GM10248 (cell line): Measurements from ENCODE around the gene AAR2.

Source experiments
- CTCF ChIA-PET: fragments of 300-600 bp; sonication (Branson Sonifier 250); formaldehyde crosslinking; extraction: SDS; loops from one replicate; lab custom pipeline; 2021; ENCODE audit warnings: antibody characterized with exemption; lab: Yijun Ruan, JAX
- POLR2A ChIA-PET: fragments of 350-650 bp; sonication (Branson Sonifier 250); formaldehyde crosslinking; extraction: SDS; loops from one replicate; lab custom pipeline; 2020; ENCODE audit warnings: antibody characterized with exemption; lab: Yijun Ruan, JAX
- DNase-seq: peaks from one replicate; pipeline ENCODE4 v3.0.0; 2012; ENCODE audit errors: extremely low spot score
- TF ChIP-seq, protein P1 (sequence below): IDR thresholded peaks from 2 replicates; pipeline ENCODE4 v1.5.1; 2012; ENCODE audit warnings: mild to moderate bottlenecking, low read depth; ENCODE audit errors: extremely low read depth, missing control alignments, control extremely low read depth

Gene AAR2

DNA sequence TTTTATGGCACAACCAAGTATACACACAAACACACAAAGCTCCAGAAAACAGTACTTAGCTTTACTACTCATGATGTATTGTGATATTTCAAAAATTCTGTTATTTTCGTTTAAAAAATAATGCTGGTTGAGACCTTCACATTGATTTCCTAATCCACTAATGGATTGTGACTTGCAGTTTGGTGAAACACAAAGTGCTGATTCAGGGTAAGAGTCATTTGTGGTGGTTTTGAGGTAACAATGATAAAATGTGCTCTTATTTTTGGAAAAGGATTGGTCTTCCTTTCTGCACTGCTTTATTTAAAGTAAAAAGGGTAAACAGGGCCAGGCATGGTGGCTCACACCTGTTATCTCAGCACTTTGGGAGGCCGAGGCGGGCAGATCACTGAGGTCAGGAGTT is 1.9 kb downstream of the AAR2 start:
- POLR2A ChIA-PET = no interaction called here

DNA sequence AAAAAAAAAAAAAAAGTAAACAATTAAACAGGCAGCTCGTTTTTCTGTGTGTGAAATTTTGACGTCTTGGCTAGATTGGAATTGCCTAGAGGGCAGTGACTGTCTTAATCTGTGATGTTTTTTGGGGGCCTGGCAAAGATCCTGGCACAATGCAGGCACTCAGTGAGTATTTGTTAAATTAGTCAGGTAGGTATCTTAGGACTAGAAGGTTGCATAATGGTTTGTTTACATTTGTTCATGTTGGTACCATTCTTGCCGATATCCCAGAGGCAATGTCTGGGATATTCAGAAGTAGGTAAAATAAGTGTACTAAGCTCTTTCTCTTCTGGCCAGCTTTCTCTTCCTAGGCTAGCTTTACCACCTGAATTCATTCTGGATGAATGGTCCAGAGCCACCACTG is 2.5 kb downstream of the AAR2 start:
- ChIA-PET POLR2A (no interaction called here), CTCF (interaction anchor here (1.5 to 4.6 kb wide), 3 partner anchors 12 to 200 kb away, joined by 3 to 17 read pairs (median 11); no protein-coding TSS in a partner anchor)
- DNase-seq = no peak
- TF ChIP-seq, protein P1, sequence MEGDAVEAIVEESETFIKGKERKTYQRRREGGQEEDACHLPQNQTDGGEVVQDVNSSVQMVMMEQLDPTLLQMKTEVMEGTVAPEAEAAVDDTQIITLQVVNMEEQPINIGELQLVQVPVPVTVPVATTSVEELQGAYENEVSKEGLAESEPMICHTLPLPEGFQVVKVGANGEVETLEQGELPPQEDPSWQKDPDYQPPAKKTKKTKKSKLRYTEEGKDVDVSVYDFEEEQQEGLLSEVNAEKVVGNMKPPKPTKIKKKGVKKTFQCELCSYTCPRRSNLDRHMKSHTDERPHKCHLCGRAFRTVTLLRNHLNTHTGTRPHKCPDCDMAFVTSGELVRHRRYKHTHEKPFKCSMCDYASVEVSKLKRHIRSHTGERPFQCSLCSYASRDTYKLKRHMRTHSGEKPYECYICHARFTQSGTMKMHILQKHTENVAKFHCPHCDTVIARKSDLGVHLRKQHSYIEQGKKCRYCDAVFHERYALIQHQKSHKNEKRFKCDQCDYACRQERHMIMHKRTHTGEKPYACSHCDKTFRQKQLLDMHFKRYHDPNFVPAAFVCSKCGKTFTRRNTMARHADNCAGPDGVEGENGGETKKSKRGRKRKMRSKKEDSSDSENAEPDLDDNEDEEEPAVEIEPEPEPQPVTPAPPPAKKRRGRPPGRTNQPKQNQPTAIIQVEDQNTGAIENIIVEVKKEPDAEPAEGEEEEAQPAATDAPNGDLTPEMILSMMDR = no peak

More for the DNA sequence above, 1.9 kb downstream of the AAR2 start:
- no peak for DNase-seq
- CTCF ChIA-PET = interaction anchor here (0.6 to 4.6 kb wide), 5 partner anchors 35 to 769 kb away, joined by 3 to 17 read pairs (median 3); no protein-coding TSS in a partner anchor
- TF ChIP-seq, protein P1 = no peak

DNA sequence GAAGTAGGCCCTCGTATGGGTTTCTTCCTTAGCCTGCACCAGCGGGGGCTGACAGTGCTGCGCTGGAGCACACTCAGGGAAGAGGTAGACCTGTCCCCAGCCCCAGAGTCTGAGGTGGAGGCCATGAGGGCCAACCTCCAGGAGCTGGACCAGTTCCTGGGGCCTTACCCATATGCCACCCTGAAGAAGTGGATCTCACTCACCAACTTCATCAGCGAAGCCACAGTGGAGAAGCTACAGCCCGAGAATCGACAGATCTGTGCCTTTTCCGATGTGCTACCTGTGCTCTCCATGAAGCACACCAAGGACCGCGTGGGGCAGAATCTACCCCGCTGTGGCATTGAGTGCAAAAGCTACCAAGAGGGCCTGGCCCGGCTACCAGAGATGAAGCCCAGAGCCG is 3.8 kb downstream of the AAR2 start:
- ChIA-PET CTCF (interaction anchor here (0.7 to 1.5 kb wide), 7 partner anchors 11 to 679 kb away, joined by 3 to 5 read pairs (median 3); no protein-coding TSS in a partner anchor), POLR2A (no interaction called here)
- DNase-seq = no peak
- TF ChIP-seq, protein P1 = no peak

DNA sequence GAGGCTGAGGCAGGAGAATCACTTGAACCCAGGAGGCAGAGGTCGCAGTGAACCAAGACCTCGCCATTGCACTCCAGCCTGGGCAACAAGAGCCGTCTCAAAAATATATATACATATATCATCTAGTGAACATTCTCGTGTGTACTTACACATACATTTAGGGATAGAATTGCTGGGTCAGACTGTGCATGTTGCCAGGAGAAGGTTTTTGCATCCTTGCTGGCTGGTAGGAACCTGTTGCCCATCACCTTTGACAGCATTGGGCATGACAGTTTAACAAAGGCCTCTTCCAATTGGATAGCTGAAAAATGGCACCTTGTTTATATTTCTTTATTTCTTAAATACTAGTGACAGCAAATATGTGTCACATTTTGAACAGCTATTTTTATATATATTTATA is 5.4 kb downstream of the AAR2 start:
- ChIA-PET CTCF (interaction anchor here (0.6 to 1.2 kb wide), 2 partner anchors 10 to 25 kb away, joined by 3 to 4 read pairs; no protein-coding TSS in a partner anchor), POLR2A (no interaction called here)
- TF ChIP-seq, protein P1 = no peak
- DNase-seq = no peak

DNA sequence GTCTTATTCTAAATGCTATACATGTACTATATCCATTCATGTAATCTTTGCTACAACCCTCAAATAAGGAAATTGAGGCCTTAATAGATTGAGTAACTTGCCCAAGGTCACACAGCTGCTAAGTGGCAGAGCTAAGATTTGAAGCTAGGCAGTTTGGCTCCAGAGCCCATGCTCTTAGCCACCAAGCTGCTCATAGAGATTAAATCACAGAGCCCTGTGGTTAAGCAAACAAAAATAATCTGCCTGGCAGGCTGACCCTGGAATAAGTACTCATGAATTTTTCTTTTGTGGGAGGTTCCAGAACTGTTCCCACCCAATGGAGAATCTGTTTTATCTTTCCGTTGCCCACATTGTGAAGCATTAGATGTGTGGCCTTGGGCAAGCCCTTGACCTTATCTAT is 7.4 kb downstream of the AAR2 start:
- ChIA-PET CTCF (interaction anchor here (1.6 kb wide), 1 partner anchor 9 kb away, joined by 4 read pairs; no protein-coding TSS in a partner anchor), POLR2A (no interaction called here)
- TF ChIP-seq, protein P1 = no peak
- DNase-seq = no peak

DNA sequence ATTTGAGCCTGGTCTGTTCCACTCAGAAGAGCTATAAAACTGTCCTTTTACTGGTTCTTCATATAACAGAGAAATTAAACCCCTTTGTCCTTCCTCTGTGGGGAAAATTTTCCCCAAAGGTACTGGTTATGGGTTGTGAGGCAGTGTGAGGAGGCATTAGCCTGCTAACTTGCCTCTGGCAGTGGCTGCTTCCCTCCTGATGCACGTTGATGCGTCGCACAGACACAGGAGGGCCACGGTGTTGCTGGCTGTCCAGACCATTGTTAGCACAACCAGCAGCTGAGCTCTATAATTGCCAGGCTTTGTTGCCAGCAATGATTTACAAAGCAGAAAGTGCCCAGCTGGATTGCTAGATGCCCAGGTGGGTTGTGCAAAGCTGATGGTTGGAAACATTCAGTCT is 10.1 kb downstream of the AAR2 start:
- POLR2A ChIA-PET = no interaction called here
- CTCF ChIA-PET = interaction anchor here (1.1 kb wide), 1 partner anchor 44 kb away, joined by 3 read pairs; no protein-coding TSS in a partner anchor
- no peak for DNase-seq
- TF ChIP-seq, protein P1 = no peak
